ENCODE data around the gene DOCK8. TPM values are rescaled to one million over a fixed set of nuclear protein-coding genes. Genes with fewer than 3 reads are reported as not detected.

DOCK8 gene
- total RNA-seq, 1 experiment from 2014 or later, result 0.37 TPM

GRCh38 chr9:346111-346571, 131.5 kb downstream of the DOCK8 start:
- ChIA-PET CTCF (interaction anchor here (1.9 kb wide), 1 partner anchor 664 kb away, joined by 6 read pairs; no protein-coding TSS in a partner anchor), RAD21 (ENCODE audit: low non-redundant PET in 1 of 2, low total read pairs in 2 of 2, uncharacterized antibody in 2 of 2, unreplicated experiment in 2 of 2) (no interaction called here), POLR2A (no interaction called here)
- Histone ChIP-seq H2AFZ (ENCODE audit: low read depth, low read length, poor library complexity, severe bottlenecking) (no peak overlapping the region), H3K4me1 (ENCODE audit: control insufficient read depth in 1 of 2, insufficient read depth in 2 of 2, low read length in 2 of 2) (no peaks in the 10 kb centered on the region), H3K4me3 (replicated peaks in 1 of 2; ENCODE audit: low read depth in 1 of 2, low read length in 2 of 2) (no peak overlapping the region), H3K36me3 (ENCODE audit: control insufficient read depth in 1 of 2, insufficient read depth in 2 of 2, low read length in 2 of 2) (no peaks in the 10 kb centered on the region), H3K27me3 (ENCODE audit: insufficient read depth, low read length) (peaks cover 18% of the 10 kb centered on the region), H3K4me2 (ENCODE audit: low read length) (no peak overlapping the region), H3K9me3 (ENCODE audit: control insufficient read depth in 1 of 2, insufficient read depth in 1 of 2, low read depth in 1 of 2, low read length in 2 of 2) (no peaks in the 10 kb centered on the region), H3K27ac (ENCODE audit: low read depth, low read length) (no peak overlapping the region), H4K20me1 (ENCODE audit: insufficient read depth) (no peaks in the 10 kb centered on the region), H3K9ac (ENCODE audit: low read length) (no peak overlapping the region), H3K79me2 (ENCODE audit: insufficient read depth, low read length) (no peaks in the 10 kb centered on the region), H3K9me2 (ENCODE audit: insufficient read depth) (no peaks in the 10 kb centered on the region)
- intact Hi-C loops (cut with micrococcal nuclease), result loop anchor here (2.0 to 5.0 kb wide), 3 partner anchors 461 to 663 kb away; no protein-coding TSS in a partner anchor
- no TSS peak for BruUV-seq (replicated peaks)
- TF ChIP-seq ZNF274 (IDR thresholded peaks at IDR 0.05; ENCODE audit: low read depth, low read length) (no peak), ELF1 (IDR thresholded peaks at IDR 0.05; ENCODE audit: borderline replicate concordance, low read depth) (no peak), RAD21 (IDR thresholded peaks at IDR 0.05; ENCODE audit: low read depth) (no peak), ATF3 (IDR thresholded peaks at IDR 0.05) (no peak)
- DNase-seq (ENCODE audit: low read depth, low spot score) (no peak), ATAC-seq (no peak)

GRCh38 chr9:347667-348292, 133.1 kb downstream of the DOCK8 start:
- H3K9me2 ChIP-seq (ENCODE audit: insufficient read depth), result no peaks in the 10 kb centered on the region
- H3K4me1 ChIP-seq (ENCODE audit: control insufficient read depth in 1 of 2, insufficient read depth in 2 of 2, low read length in 2 of 2), result no peaks in the 10 kb centered on the region
- H2AFZ ChIP-seq (ENCODE audit: low read depth, low read length, poor library complexity, severe bottlenecking), result no peak overlapping the region
- H3K36me3 ChIP-seq (ENCODE audit: control insufficient read depth in 1 of 2, insufficient read depth in 2 of 2, low read length in 2 of 2), result no peaks in the 10 kb centered on the region
- DNase-seq (ENCODE audit: low read depth, low spot score), result peak; percentile 40
- no peak overlapping the region for H3K9ac ChIP-seq (ENCODE audit: low read length)
- ChIA-PET POLR2A (no interaction called here), CTCF (interaction anchor here (0.6 to 2.2 kb wide), 8 partner anchors 266 to 661 kb away, joined by 3 to 8 read pairs (median 4); no protein-coding TSS in a partner anchor), RAD21 (ENCODE audit: low non-redundant PET in 1 of 2, low total read pairs in 2 of 2, uncharacterized antibody in 2 of 2, unreplicated experiment in 2 of 2) (interaction anchor here (0.6 to 1.0 kb wide), 2 partner anchors 416 kb away, joined by 3 to 4 read pairs; no protein-coding TSS in a partner anchor)
- no peak overlapping the region for H3K4me2 ChIP-seq (ENCODE audit: low read length)
- no peak overlapping the region for H3K27ac ChIP-seq (ENCODE audit: low read depth, low read length)
- H4K20me1 ChIP-seq (ENCODE audit: insufficient read depth), result no peaks in the 10 kb centered on the region
- no peaks in the 10 kb centered on the region for H3K79me2 ChIP-seq (ENCODE audit: insufficient read depth, low read length)
- H3K27me3 ChIP-seq (ENCODE audit: insufficient read depth, low read length), result peaks cover 18% of the 10 kb centered on the region
- H3K4me3 ChIP-seq (replicated peaks in 1 of 2; ENCODE audit: low read depth in 1 of 2, low read length in 2 of 2), result no peak overlapping the region
- ATAC-seq, result peak; percentile 85
- no peaks in the 10 kb centered on the region for H3K9me3 ChIP-seq (ENCODE audit: control insufficient read depth in 1 of 2, insufficient read depth in 1 of 2, low read depth in 1 of 2, low read length in 2 of 2)
- no TSS peak for BruUV-seq (replicated peaks)
- intact Hi-C loops (cut with micrococcal nuclease), result loop anchor here (1.0 to 5.0 kb wide), 4 partner anchors 417 to 661 kb away; no protein-coding TSS in a partner anchor
- TF ChIP-seq TCF7L2 (IDR thresholded peaks at IDR 0.05; ENCODE audit: borderline replicate concordance, extremely low read depth, insufficient read depth, insufficient read length), result no peak
- peak; percentile 85 for TF ChIP-seq RAD21 (IDR thresholded peaks at IDR 0.05; ENCODE audit: low read depth)
- TF ChIP-seq SP1 (IDR thresholded peaks at IDR 0.05; ENCODE audit: low read depth), result no peak
- no peak for TF ChIP-seq MAX (IDR thresholded peaks at IDR 0.05)
- TF ChIP-seq POLR2A (IDR thresholded peaks at IDR 0.05; ENCODE audit: borderline replicate concordance, extremely low read depth, insufficient read depth, insufficient read length), result no peak
- no peak for TF ChIP-seq JUND (IDR thresholded peaks at IDR 0.05)
- TF ChIP-seq ZNF274 (IDR thresholded peaks at IDR 0.05; ENCODE audit: low read depth, low read length), result no peak
- no peak for TF ChIP-seq CEBPB (IDR thresholded peaks at IDR 0.05; ENCODE audit: low read depth)
- TF ChIP-seq POLR2AphosphoS5 (IDR thresholded peaks at IDR 0.05; ENCODE audit: low read depth, low read length), result no peak
- no peak for TF ChIP-seq FOSL1 (IDR thresholded peaks at IDR 0.05; ENCODE audit: low read depth)
- TF ChIP-seq EGR1 (IDR thresholded peaks at IDR 0.05; ENCODE audit: low read depth), result no peak
- peak; percentile 75 to 92 (median 87) for TF ChIP-seq CTCF (IDR thresholded peaks at IDR 0.05 in 2 of 3, conservative IDR thresholded peaks at IDR 0.05 in 1 of 3; ENCODE audit: borderline replicate concordance in 1 of 3, insufficient read depth in 1 of 3, low read depth in 2 of 3, low read length in 2 of 3)

Measured in HCT116 (cell line).